HepG2 (cell line): ENCODE data around the gene MEAK7. TPM values are rescaled to one million over a fixed set of nuclear protein-coding genes. Genes with fewer than 3 reads are reported as not detected.
A peak's percentile ranks its signal among the peaks of the same experiment; 100 is the strongest.

Experiments
- AGO2 ChIP-seq: fragments of 200-400 bp; formaldehyde crosslinking; optimal IDR thresholded peaks from 2 replicates; pipeline ENCODE3; 2017; ENCODE audit warnings: mild to moderate bottlenecking, low read depth, low read length, moderate library complexity
- ATF6 ChIP-seq: sonication (generic); formaldehyde crosslinking; conservative IDR thresholded peaks from 2 replicates; pipeline ENCODE4 v1.4.0; 2020; ENCODE audit warnings: missing genetic modification reagents
- HDAC1 ChIP-seq: sonication (generic); formaldehyde crosslinking; IDR thresholded peaks from 2 replicates; pipeline ENCODE4 v1.5.1; 2020; ENCODE audit warnings: mild to moderate bottlenecking, missing genetic modification reagents
- MIXL1 ChIP-seq: IDR thresholded peaks from 2 replicates; pipeline ENCODE4 v1.6.1; 2016
- NR2F6 ChIP-seq, 2 experiments: IDR thresholded peaks; 2 replicates each; pipeline ENCODE4 v1.6.1; 2016; ENCODE audit warnings: antibody characterized with exemption in 1 of 2, mild to moderate bottlenecking in 1 of 2
- PCBP2 ChIP-seq: fragments of 200-400 bp; formaldehyde crosslinking; optimal IDR thresholded peaks from 2 replicates; pipeline ENCODE3; 2018; ENCODE audit warnings: low read length, low read depth; ENCODE audit not compliant: poor library complexity, severe bottlenecking
- REST ChIP-seq, 2 experiments: IDR thresholded peaks; 2 replicates each; pipeline ENCODE4 v1.6.1; 2011 to 2012; ENCODE audit warnings: low read length in 2 of 2, borderline replicate concordance in 1 of 2, low read depth in 1 of 2, mild to moderate bottlenecking in 1 of 2, moderate library complexity in 1 of 2
- RXRA ChIP-seq: sonication (generic); formaldehyde crosslinking; IDR thresholded peaks from 2 replicates; pipeline ENCODE4 v1.5.1; 2020; ENCODE audit warnings: missing genetic modification reagents
- SMC3 ChIP-seq: IDR thresholded peaks from 2 replicates; pipeline ENCODE4 v1.6.1; 2011; ENCODE audit warnings: low read length, improper control_type of control experiment
- TAF15 ChIP-seq: fragments of 200-400 bp; formaldehyde crosslinking; IDR thresholded peaks from one replicate; pipeline ENCODE4 v1.6.1; 2018; ENCODE audit warnings: mild to moderate bottlenecking, low read depth, low read length; ENCODE audit not compliant: poor library complexity, severe bottlenecking
- TEAD2 ChIP-seq: sonication (generic); formaldehyde crosslinking; IDR thresholded peaks from 2 replicates; pipeline ENCODE4 v1.9.0; 2021; ENCODE audit warnings: missing genetic modification reagents
- THAP11 ChIP-seq: IDR thresholded peaks from 2 replicates; pipeline ENCODE4 v1.6.1; 2016; ENCODE audit warnings: missing biosample characterization, missing genetic modification reagents
- TMF1 ChIP-seq: sonication (generic); formaldehyde crosslinking; IDR thresholded peaks from 2 replicates; pipeline ENCODE4 v1.8.1; 2022; ENCODE audit warnings: low read depth, missing genetic modification reagents
- ZFP91 ChIP-seq: sonication (generic); formaldehyde crosslinking; IDR thresholded peaks from 2 replicates; pipeline ENCODE4 v1.9.0; 2022; ENCODE audit warnings: missing genetic modification reagents, mild to moderate bottlenecking, borderline replicate concordance
- ZGPAT ChIP-seq: IDR thresholded peaks from 2 replicates; pipeline ENCODE4 v1.6.1; 2016; ENCODE audit warnings: mild to moderate bottlenecking
- ZNF124 ChIP-seq: sonication (generic); formaldehyde crosslinking; IDR thresholded peaks from 2 replicates; pipeline ENCODE4 v1.4.0; 2020; ENCODE audit warnings: missing genetic modification reagents
- ZNF138 ChIP-seq: sonication (generic); formaldehyde crosslinking; IDR thresholded peaks from 2 replicates; pipeline ENCODE4 v1.5.0; 2020; ENCODE audit warnings: mild to moderate bottlenecking, low read depth, missing genetic modification reagents
- ZNF17 ChIP-seq: sonication (generic); formaldehyde crosslinking; IDR thresholded peaks from 2 replicates; pipeline ENCODE4 v1.5.0; 2020; ENCODE audit warnings: mild to moderate bottlenecking, missing genetic modification reagents
- ZNF34 ChIP-seq: sonication (generic); formaldehyde crosslinking; IDR thresholded peaks from 2 replicates; pipeline ENCODE4 v1.4.0; 2020; ENCODE audit warnings: mild to moderate bottlenecking, missing genetic modification reagents, borderline replicate concordance
- ZNF598 ChIP-seq: sonication (generic); formaldehyde crosslinking; IDR thresholded peaks from 2 replicates; pipeline ENCODE4 v1.5.1; 2020; ENCODE audit warnings: mild to moderate bottlenecking, missing genetic modification reagents, borderline replicate concordance
- ZNF790 ChIP-seq: sonication (generic); formaldehyde crosslinking; IDR thresholded peaks from 2 replicates; pipeline ENCODE4 v1.8.0; 2022; ENCODE audit warnings: missing genetic modification reagents, mild to moderate bottlenecking, borderline replicate concordance
- polyA plus RNA-seq, 8 experiments: library from polyadenylated mRNA; depleted of rRNA in 3 of 8; stranded (reverse) in 7 of 8; unstranded in 1 of 8; fragments of >200 nt; fragmentation: Illumina TruSeq in 4 of 8; extraction: Trizol in 4 of 8; gene quantifications; 2 replicates each; pipeline versions ENCODE4 v1.2.1 to v1.2.3, GENCODE V29; 2011 to 2016; ENCODE audit warnings: low read depth in 4 of 8, missing spikeins in 1 of 8, mixed read lengths in 1 of 8; ENCODE audit not compliant: insufficient read depth in 1 of 8
- total RNA-seq, 5 experiments: library from RNA; depleted of rRNA; stranded (reverse); fragments of >200 nt; fragmentation: Illumina TruSeq; extraction: Trizol; gene quantifications; 2 replicates each; pipeline ENCODE4 v1.2.3, GENCODE V29; 2016; ENCODE audit warnings: low read depth in 1 of 5

The MEAK7 gene
- total and polyA plus RNA-seq, 2 of the 13 experiments (the other 11 are each of a cell fraction or from before 2014, with no cell fraction given), result 11.8 to 14.7 TPM

GRCh38 chr16:84504420-84505248 lies at the start of gene MEAK7 (continued):
- TF ChIP-seq ZFP91 (peak; percentile 84), ZNF124 (CRISPR knock-in tag) (no peak), NR2F6 (IDR thresholded peaks at IDR 0.05) (no peak), NR2F6 (CRISPR knock-in tag; IDR thresholded peaks at IDR 0.05) (0 out of 2 replicates have a peak, but pooled peaks have one; percentile 5), ZNF790 (peak; percentile 68; the same call in 1 of the 2 replicates), TEAD2 (CRISPR knock-in tag) (0 out of 2 replicates have a peak, but pooled peaks have one; percentile 43), REST (IDR thresholded peaks at IDR 0.05; ENCODE audit: borderline replicate concordance in 1 of 2, low read depth in 1 of 2, low read length in 2 of 2) (no peak), ZGPAT (CRISPR knock-in tag) (peak; percentile 81), PCBP2 (no peak), TMF1 (CRISPR knock-in tag) (peak; percentile 83; the same call in 1 of the 2 replicates), ZNF34 (no peak), ATF6 (no peak), THAP11 (0 out of 2 replicates have a peak, but pooled peaks have one; percentile 39), ZNF17 (no peak), ZNF138 (CRISPR knock-in tag) (no peak), MIXL1 (no peak), ZNF598 (CRISPR knock-in tag) (no peak; the same call in 1 of the 2 replicates), HDAC1 (CRISPR knock-in tag) (peak; percentile 60), SMC3 (no peak), AGO2 (peak; percentile 55), RXRA (CRISPR knock-in tag) (no peak), TAF15 (peak; percentile 54)
